B cell (primary cell): ENCODE measurements around the gene UBE2R2.

Source experiments
- CTCF ChIP-seq: fragments of 200-600 bp; IDR thresholded peaks from one replicate; pipeline ENCODE4 v1.8.0; 2022; ENCODE audit warnings: antibody characterized with exemption, mild to moderate bottlenecking
- EZH2 ChIP-seq: IDR thresholded peaks from 2 replicates; pipeline ENCODE4 v1.6.1; 2012; ENCODE audit warnings: borderline replicate concordance, low read depth, mild to moderate bottlenecking, moderate library complexity, low read length; ENCODE audit not compliant: insufficient read depth, poor library complexity, severe bottlenecking

GRCh38 chr9:33906769-33907168 is 89.8 kb downstream of the UBE2R2 start:
- TF ChIP-seq EZH2 (no peak), CTCF (no peak)
